HG02588 (cell line): ENCODE measurements around the gene WNT7B.

Experiments
- ATAC-seq: cut with Tn5 transposase; IDR thresholded peaks from one replicate; pipeline ENCODE4 v1.9.1; 2021; ENCODE audit warnings: mild to moderate bottlenecking, moderate library complexity; ENCODE audit not compliant: unreplicated experiment

WNT7B gene

GRCh38 chr22:45997077-45997776 is 20.3 kb upstream of the WNT7B start:
- no peak for ATAC-seq

GRCh38 chr22:45996241-45997076 is 19.5 kb upstream of the WNT7B start:
- ATAC-seq = no peak

GRCh38 chr22:45995405-45996101 is 18.6 kb upstream of the WNT7B start:
- ATAC-seq = no peak

- no peak for ATAC-seq
These were observed 17.8 kb upstream of the WNT7B start for GRCh38 chr22:45994491-45995404.

- no peak for ATAC-seq
These were observed 16.9 kb upstream of the WNT7B start for GRCh38 chr22:45993841-45994240.

GRCh38 chr22:45993143-45993692 is 16.3 kb upstream of the WNT7B start:
- ATAC-seq = no peak

GRCh38 chr22:45992737-45993136 is 15.8 kb upstream of the WNT7B start:
- ATAC-seq = no peak

GRCh38 chr22:45991098-45991497 is 14.1 kb upstream of the WNT7B start:
- ATAC-seq = no peak

- no peak for ATAC-seq
These were observed 10.3 kb upstream of the WNT7B start for GRCh38 chr22:45987136-45987861.

GRCh38 chr22:45984316-45984916 is 7.5 kb upstream of the WNT7B start:
- no peak for ATAC-seq

GRCh38 chr22:45983797-45984196 is 6.8 kb upstream of the WNT7B start:
- ATAC-seq = no peak

GRCh38 chr22:45980761-45981160 is 3.8 kb upstream of the WNT7B start:
- no peak for ATAC-seq

- ATAC-seq = no peak
These were observed 3.3 kb upstream of the WNT7B start for GRCh38 chr22:45980268-45980570.

- ATAC-seq = no peak
These were observed 1.3 kb upstream of the WNT7B start for GRCh38 chr22:45978275-45978713.

- no peak for ATAC-seq
These were observed 751 bp upstream of the WNT7B start for GRCh38 chr22:45977551-45978274.

GRCh38 chr22:45976254-45977002 is 534 bp downstream of the WNT7B start:
- no peak for ATAC-seq

GRCh38 chr22:45975164-45976161 is 1.5 kb downstream of the WNT7B start:
- ATAC-seq = no peak
